Transverse colon (tissue), 4 donors: ENCODE data around the gene VSTM1.

ENCODE experiments used
- CTCF ChIP-seq, 5 experiments: fragments of 200-600 bp in 3 of 5; fragments of 450-650 bp in 2 of 5; sonication (generic) in 3 of 5; IDR thresholded peaks; 1 replicate in 2 of 5; 2 replicates in 3 of 5; pipeline ENCODE4 v1.5.1; 2016 to 2017; ENCODE audit warnings: antibody characterized with exemption in 5 of 5, inconsistent platforms in 3 of 5, mild to moderate bottlenecking in 2 of 5, moderate library complexity in 1 of 5
- POLR2AphosphoS5 ChIP-seq, 3 donors: sonication (generic); formaldehyde crosslinking; IDR thresholded peaks; one replicate each; pipeline ENCODE4 v1.6.1; 2016; ENCODE audit warnings: antibody characterized with exemption in 3 of 3

DNA sequence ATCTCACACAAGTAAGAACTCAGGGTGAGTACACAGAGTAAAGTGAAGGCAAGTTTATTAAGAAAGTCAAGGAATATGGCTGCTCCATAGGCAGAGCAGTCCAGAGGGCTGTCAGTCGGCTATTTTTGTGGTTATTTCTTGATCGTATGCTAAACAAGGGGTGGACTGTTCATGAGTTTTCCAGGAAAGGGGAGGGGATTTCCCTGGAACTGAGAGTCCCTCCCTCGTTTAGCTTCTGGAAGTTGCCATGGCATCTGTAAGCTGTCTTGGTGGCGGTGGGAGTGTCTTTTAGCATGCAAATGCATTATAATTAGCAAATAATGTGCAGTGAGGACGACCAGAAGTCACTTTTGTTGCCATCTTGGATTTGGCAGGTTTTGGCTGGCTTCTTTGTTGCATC lies 5.8 kb upstream of the VSTM1 start:
- no peak for TF ChIP-seq CTCF (IDR thresholded peaks at IDR 0.05)
- no peak for TF ChIP-seq POLR2AphosphoS5 (IDR thresholded peaks at IDR 0.05)
